ENCODE results near the gene PSMB7.

GRCh38 chr9:124345063-124345462 is 70.2 kb downstream of the PSMB7 start:
- TF ChIP-seq CTCF (IDR thresholded peaks at IDR 0.05; ENCODE audit: low read length) (no peak), EZH2phosphoT487 (IDR thresholded peaks at IDR 0.05; ENCODE audit: low read length) (no peak)

Measured in MM.1S (cell line).